ENCODE data around the gene CGB7.

DNA sequence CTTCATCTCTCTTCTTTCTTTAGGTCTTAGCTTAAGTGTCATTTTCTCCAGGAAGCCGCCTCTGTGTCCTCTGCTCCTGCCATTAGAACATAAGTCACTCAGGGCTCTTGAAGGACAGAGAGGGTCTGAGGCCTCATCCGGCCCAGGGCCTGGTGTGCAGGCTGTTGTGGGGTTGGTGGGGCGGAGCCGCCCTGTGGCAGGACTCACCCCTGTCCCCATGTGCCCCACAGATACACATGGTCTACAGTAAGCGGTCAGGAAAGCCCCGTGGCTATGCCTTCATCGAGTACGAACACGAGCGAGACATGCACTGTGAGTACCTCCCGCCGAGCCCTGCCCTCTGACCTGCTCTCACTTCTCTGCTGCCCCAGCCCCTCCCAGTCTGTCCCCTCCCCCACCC lies 43.6 kb upstream of the CGB7 start:
- TF ChIP-seq, protein P1, sequence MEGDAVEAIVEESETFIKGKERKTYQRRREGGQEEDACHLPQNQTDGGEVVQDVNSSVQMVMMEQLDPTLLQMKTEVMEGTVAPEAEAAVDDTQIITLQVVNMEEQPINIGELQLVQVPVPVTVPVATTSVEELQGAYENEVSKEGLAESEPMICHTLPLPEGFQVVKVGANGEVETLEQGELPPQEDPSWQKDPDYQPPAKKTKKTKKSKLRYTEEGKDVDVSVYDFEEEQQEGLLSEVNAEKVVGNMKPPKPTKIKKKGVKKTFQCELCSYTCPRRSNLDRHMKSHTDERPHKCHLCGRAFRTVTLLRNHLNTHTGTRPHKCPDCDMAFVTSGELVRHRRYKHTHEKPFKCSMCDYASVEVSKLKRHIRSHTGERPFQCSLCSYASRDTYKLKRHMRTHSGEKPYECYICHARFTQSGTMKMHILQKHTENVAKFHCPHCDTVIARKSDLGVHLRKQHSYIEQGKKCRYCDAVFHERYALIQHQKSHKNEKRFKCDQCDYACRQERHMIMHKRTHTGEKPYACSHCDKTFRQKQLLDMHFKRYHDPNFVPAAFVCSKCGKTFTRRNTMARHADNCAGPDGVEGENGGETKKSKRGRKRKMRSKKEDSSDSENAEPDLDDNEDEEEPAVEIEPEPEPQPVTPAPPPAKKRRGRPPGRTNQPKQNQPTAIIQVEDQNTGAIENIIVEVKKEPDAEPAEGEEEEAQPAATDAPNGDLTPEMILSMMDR (IDR thresholded peaks at IDR 0.05): no peak
- TF ChIP-seq POLR2A (IDR thresholded peaks at IDR 0.05): no peak

Measured in esophagus squamous epithelium (tissue), 4 donors.